HL-60 (cell line): ENCODE results near the gene TSPAN15.
"Not testable (repeated sequence)": the region's sequence is repeated elsewhere in the genome, so short reads cannot be mapped to it uniquely, and the experiment has no call there.

Experiments
- DNase-seq, 2 experiments: peaks; one replicate each; pipeline ENCODE4 v3.0.0-alpha.2; 2010 to 2020; ENCODE audit warnings: low read depth in 1 of 2, low spot score in 1 of 2
- H3K27ac ChIP-seq: fragments of 250-450 bp; sonication (Bioruptor Pico); replicated peaks from 2 replicates; pipeline ENCODE4 v1.5.1; 2020; ENCODE audit warnings: mild to moderate bottlenecking, moderate library complexity
- H3K27me3 ChIP-seq: fragments of 250-450 bp; sonication (Bioruptor Pico); 2 replicates; pipeline ENCODE4 v1.5.1; 2021; ENCODE audit warnings: mild to moderate bottlenecking, moderate library complexity; ENCODE audit not compliant: insufficient read depth, poor library complexity, severe bottlenecking
- H3K4me3 ChIP-seq: replicated peaks from 2 replicates; pipeline ENCODE4 v1.5.1; 2011; ENCODE audit warnings: mild to moderate bottlenecking, control low read depth, low read length; ENCODE audit not compliant: insufficient read depth
- CTCF ChIP-seq: IDR thresholded peaks from one replicate; pipeline ENCODE4 v1.5.1; 2011; ENCODE audit warnings: low read length, control low read depth, inconsistent platforms; ENCODE audit not compliant: insufficient read depth
- GABPA ChIP-seq: IDR thresholded peaks from 2 replicates; pipeline ENCODE4 v1.6.1; 2012; ENCODE audit warnings: low read depth
- POLR2AphosphoS5 ChIP-seq: IDR thresholded peaks from 2 replicates; pipeline ENCODE4 v1.6.1; 2012; ENCODE audit warnings: low read depth
- REST ChIP-seq: IDR thresholded peaks from 2 replicates; pipeline ENCODE4 v1.6.1; 2012; ENCODE audit warnings: low read depth; ENCODE audit not compliant: insufficient replicate concordance
- SPI1 ChIP-seq: IDR thresholded peaks from 2 replicates; pipeline ENCODE4 v1.6.1; 2012; ENCODE audit warnings: low read depth, mild to moderate bottlenecking, borderline replicate concordance

The TSPAN15 gene

GRCh38 chr10:69486922-69487730 lies 35.9 kb downstream of the TSPAN15 start:
- no peak for DNase-seq
- no peaks in the 10 kb centered on the region for H3K27me3 ChIP-seq
- no peak overlapping the region for H3K4me3 ChIP-seq
- no peak overlapping the region for H3K27ac ChIP-seq
- TF ChIP-seq SPI1 (no peak), CTCF (no peak), GABPA (no peak), REST (no peak), POLR2AphosphoS5 (no peak)

GRCh38 chr10:69488149-69488844 lies 37.0 kb downstream of the TSPAN15 start:
- not testable (repeated sequence) for H3K27me3 ChIP-seq, H3K4me3 ChIP-seq, DNase-seq

GRCh38 chr10:69488856-69489255 lies 37.6 kb downstream of the TSPAN15 start:
- not testable (repeated sequence) for H3K4me3 ChIP-seq, H3K27ac ChIP-seq, H3K27me3 ChIP-seq, DNase-seq

More at GRCh38 chr10:69488149-69488844, 37.0 kb downstream of the TSPAN15 start:
- not testable (repeated sequence) for H3K27ac ChIP-seq

GRCh38 chr10:69489506-69490090 lies 38.3 kb downstream of the TSPAN15 start:
- TF ChIP-seq CTCF (no peak), POLR2AphosphoS5 (no peak), GABPA (no peak), SPI1 (no peak), REST (no peak)
- no peak for DNase-seq

More at GRCh38 chr10:69489506-69490090, 38.3 kb downstream of the TSPAN15 start:
- Histone ChIP-seq H3K27me3 (no peaks in the 10 kb centered on the region), H3K4me3 (no peak overlapping the region), H3K27ac (no peak overlapping the region)
